Gastroesophageal sphincter (tissue), 4 donors: ENCODE results near the gene POT1. TPM values are rescaled to one million over a fixed set of nuclear protein-coding genes. Genes with fewer than 3 reads are reported as not detected.

Experiments used
- ATAC-seq: fragments of 150-250 bp; one replicate; pipeline ENCODE4 v1.9.1; 2016; ENCODE audit warnings: mild to moderate bottlenecking, moderate library complexity
- H3K27ac ChIP-seq, 4 donors: fragments of 200-600 bp; sonication (generic) in 3 of 4; 1 replicate in 3 of 4; 2 replicates in 1 of 4; pipeline ENCODE4 v1.5.1; 2016 to 2019
- H3K27me3 ChIP-seq: fragments of 200-600 bp; sonication (generic); one replicate; pipeline ENCODE4 v1.5.1; 2019
- H3K36me3 ChIP-seq, 2 donors: fragments of 200-600 bp; sonication (generic); one replicate each; pipeline ENCODE4 v1.5.1; 2019; ENCODE audit warnings: control low read depth in 1 of 2
- H3K4me1 ChIP-seq, 3 donors: fragments of 200-600 bp; sonication (generic); 1 replicate in 2 of 3; 2 replicates in 1 of 3; pipeline ENCODE4 v1.5.1; 2016 to 2019; ENCODE audit warnings: control low read depth in 2 of 3
- H3K4me3 ChIP-seq, 2 donors: fragments of 200-600 bp; sonication (generic); one replicate each; pipeline ENCODE4 v1.5.1; 2019; ENCODE audit warnings: mild to moderate bottlenecking in 1 of 2, moderate library complexity in 1 of 2
- H3K9me3 ChIP-seq, 3 donors: fragments of 200-600 bp; sonication (generic); one replicate each; pipeline ENCODE4 v1.5.1; 2017 to 2019; ENCODE audit warnings: control low read depth in 2 of 3
- EP300 ChIP-seq: sonication (generic); formaldehyde crosslinking; IDR thresholded peaks from one replicate; pipeline ENCODE4 v1.6.1; 2017; ENCODE audit warnings: antibody characterized with exemption, mild to moderate bottlenecking
- POLR2A ChIP-seq, 2 donors: fragments of 450-650 bp; IDR thresholded peaks; one replicate each; pipeline ENCODE4 v1.6.1; 2017; ENCODE audit warnings: antibody characterized with exemption in 2 of 2, mild to moderate bottlenecking in 2 of 2, moderate library complexity in 1 of 2
- POLR2AphosphoS5 ChIP-seq: sonication (generic); formaldehyde crosslinking; IDR thresholded peaks from one replicate; pipeline ENCODE4 v1.6.1; 2017; ENCODE audit warnings: antibody characterized with exemption
- WGBS, 2 donors: methylation state at CpG; one replicate each; pipeline ENCODE4 v1.1.5; 2018; ENCODE audit warnings: low coverage in 1 of 2; 5-methylcytosine and 5-hydroxymethylcytosine counted together
- total RNA-seq, 4 donors: library from RNA; depleted of rRNA; stranded (reverse); fragments of >200 nt; gene quantifications; one replicate each; pipeline ENCODE4 v1.1.0, GENCODE V29; 2016
- TF ChIP-seq, protein P1 (sequence below), 4 experiments: fragments of 200-600 bp in 2 of 4; fragments of 450-650 bp in 2 of 4; sonication (generic) in 1 of 4; IDR thresholded peaks; one replicate each; pipeline ENCODE4 v1.5.1; 2017 to 2019; ENCODE audit warnings: antibody characterized with exemption in 4 of 4, mild to moderate bottlenecking in 2 of 4, moderate library complexity in 2 of 4

POT1 gene
- total RNA-seq, 4 donors from 2014 or later, result 17.9 to 32.7 (median 25.6) TPM

DNA sequence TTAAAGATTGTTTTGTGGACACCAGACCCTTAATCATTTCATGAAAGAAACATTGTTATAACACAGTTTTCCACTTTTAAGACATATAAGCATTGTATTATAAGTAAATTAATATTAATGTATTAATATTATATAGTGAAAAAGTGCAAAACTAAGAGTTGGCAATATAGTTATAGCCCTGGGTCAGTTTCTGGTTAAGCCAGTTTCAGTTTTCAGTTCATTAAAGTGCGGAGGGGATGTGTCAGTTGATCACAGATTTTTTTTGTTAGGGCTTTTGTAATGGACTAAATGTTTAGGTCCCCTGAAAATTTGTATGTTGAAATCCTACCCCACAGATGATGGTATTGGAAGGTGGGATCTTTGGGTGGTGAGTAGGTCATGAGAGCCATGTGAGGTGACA lies 118.3 kb downstream of the POT1 start:
- Histone ChIP-seq H3K9me3 (no peaks in the 10 kb centered on the region), H3K36me3 (no peaks in the 10 kb centered on the region), H3K4me1 (no peaks in the 10 kb centered on the region), H3K27me3 (peaks cover 6% of the 10 kb centered on the region), H3K4me3 (no peak overlapping the region), H3K27ac (no peak overlapping the region)
- ATAC-seq, result no peak
- 83 to 95% methylated on average over 1 of the region's 1 CpG for WGBS, 2 donors
- TF ChIP-seq POLR2A (IDR thresholded peaks at IDR 0.05), result no peak
- no peak for TF ChIP-seq EP300
- TF ChIP-seq, protein P1, sequence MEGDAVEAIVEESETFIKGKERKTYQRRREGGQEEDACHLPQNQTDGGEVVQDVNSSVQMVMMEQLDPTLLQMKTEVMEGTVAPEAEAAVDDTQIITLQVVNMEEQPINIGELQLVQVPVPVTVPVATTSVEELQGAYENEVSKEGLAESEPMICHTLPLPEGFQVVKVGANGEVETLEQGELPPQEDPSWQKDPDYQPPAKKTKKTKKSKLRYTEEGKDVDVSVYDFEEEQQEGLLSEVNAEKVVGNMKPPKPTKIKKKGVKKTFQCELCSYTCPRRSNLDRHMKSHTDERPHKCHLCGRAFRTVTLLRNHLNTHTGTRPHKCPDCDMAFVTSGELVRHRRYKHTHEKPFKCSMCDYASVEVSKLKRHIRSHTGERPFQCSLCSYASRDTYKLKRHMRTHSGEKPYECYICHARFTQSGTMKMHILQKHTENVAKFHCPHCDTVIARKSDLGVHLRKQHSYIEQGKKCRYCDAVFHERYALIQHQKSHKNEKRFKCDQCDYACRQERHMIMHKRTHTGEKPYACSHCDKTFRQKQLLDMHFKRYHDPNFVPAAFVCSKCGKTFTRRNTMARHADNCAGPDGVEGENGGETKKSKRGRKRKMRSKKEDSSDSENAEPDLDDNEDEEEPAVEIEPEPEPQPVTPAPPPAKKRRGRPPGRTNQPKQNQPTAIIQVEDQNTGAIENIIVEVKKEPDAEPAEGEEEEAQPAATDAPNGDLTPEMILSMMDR (IDR thresholded peaks at IDR 0.05), result no peak
- TF ChIP-seq POLR2AphosphoS5, result no peak

DNA sequence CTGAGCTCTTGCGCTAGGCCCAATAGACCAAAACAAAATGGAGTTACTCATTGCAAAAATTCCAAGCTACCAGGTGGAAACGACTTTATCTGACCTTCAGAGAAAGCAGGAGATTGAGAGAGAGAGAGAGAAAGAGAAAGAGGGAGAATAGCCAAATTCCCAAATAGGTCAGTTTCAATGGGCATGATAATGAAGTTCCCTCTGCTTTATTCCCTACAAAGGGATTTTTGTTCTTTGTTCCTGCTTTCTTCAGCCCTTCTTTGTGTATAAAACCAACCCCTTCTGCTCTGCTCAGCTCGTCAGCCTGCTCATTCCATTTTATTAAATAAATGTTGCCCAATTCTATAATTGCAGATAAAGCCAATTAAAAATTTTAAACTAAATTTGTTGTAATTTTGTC lies 119.0 kb downstream of the POT1 start:
- ATAC-seq, result no peak
- peaks cover 6% of the 10 kb centered on the region for H3K27me3 ChIP-seq
- no peaks in the 10 kb centered on the region for H3K4me1 ChIP-seq
- no peak overlapping the region for H3K27ac ChIP-seq
- H3K4me3 ChIP-seq, result no peak overlapping the region
- no peaks in the 10 kb centered on the region for H3K9me3 ChIP-seq
- TF ChIP-seq, protein P1 (IDR thresholded peaks at IDR 0.05), result no peak
- TF ChIP-seq POLR2A (IDR thresholded peaks at IDR 0.05) (no peak), EP300 (no peak), POLR2AphosphoS5 (no peak)
- no peaks in the 10 kb centered on the region for H3K36me3 ChIP-seq
- 62 to 65% methylated on average over 3 of the region's 3 CpGs for WGBS, 2 donors

DNA sequence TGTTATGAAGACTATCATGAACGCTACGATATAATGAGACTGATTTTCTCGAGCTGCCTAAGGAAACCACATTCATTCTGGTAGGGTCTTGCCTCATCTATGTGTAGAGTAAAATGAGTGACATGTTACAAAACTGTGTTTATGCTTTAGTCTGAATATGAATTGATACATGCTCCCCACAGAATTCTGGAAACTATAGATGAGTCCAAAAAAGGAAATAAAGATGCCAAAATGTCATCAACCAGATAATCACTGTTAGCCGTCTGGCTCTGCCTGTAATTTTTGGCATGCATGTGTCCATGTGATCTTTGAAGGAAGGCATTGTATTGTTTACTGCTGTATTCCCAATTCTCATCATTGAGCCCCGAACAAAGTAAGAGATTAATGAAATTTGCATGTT lies 121.4 kb downstream of the POT1 start:
- WGBS, 2 donors, result 75 to 79% methylated on average over 5 of the region's 5 CpGs

DNA sequence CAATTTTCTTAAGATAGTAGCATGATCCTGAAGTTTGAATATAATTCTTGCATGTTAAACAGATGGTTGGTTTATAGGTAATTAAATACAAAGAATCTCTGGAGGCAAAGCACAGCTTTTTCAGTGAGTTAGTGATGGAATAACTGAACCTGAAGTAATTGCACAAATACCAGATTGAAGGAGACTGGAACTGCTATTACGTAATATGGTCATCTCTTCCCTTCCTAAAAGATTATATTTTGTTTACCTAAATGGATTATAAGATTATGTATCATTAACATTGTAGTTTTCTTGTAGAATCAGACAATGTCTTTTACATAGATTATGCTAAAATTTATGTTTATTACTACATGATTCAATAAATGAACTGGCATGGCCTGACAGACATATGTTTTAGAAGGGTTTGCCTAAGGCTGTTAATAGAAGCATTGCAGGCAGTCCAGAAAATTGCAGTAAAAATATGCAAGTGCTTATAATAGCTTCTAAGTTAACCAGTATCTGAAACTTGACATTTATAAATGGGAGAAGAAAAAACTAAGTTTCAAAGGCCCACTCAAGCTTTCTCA lies 128.2 kb downstream of the POT1 start:
- Histone ChIP-seq H3K27ac (no peak overlapping the region), H3K27me3 (no peaks in the 10 kb centered on the region), H3K4me1 (no peaks in the 10 kb centered on the region), H3K36me3 (no peaks in the 10 kb centered on the region), H3K9me3 (no peaks in the 10 kb centered on the region), H3K4me3 (no peak overlapping the region)
- WGBS, 2 donors, result 94 to 100% methylated on average over 1 of the region's 1 CpG
- ATAC-seq, result no peak
- no peak for TF ChIP-seq POLR2AphosphoS5
- no peak for TF ChIP-seq EP300
- TF ChIP-seq, protein P1 (IDR thresholded peaks at IDR 0.05), result no peak
- TF ChIP-seq POLR2A (IDR thresholded peaks at IDR 0.05), result no peak

More for the DNA sequence above, 121.4 kb downstream of the POT1 start:
- no peak for ATAC-seq
- H3K9me3 ChIP-seq, result no peaks in the 10 kb centered on the region
- no peaks in the 10 kb centered on the region for H3K4me1 ChIP-seq
- H3K27me3 ChIP-seq, result peaks cover 6% of the 10 kb centered on the region
- no peak overlapping the region for H3K27ac ChIP-seq
- H3K4me3 ChIP-seq, result no peak overlapping the region
- TF ChIP-seq, protein P1 (IDR thresholded peaks at IDR 0.05), result no peak
- TF ChIP-seq POLR2A (IDR thresholded peaks at IDR 0.05) (no peak), EP300 (no peak), POLR2AphosphoS5 (no peak)
- H3K36me3 ChIP-seq, result no peaks in the 10 kb centered on the region

DNA sequence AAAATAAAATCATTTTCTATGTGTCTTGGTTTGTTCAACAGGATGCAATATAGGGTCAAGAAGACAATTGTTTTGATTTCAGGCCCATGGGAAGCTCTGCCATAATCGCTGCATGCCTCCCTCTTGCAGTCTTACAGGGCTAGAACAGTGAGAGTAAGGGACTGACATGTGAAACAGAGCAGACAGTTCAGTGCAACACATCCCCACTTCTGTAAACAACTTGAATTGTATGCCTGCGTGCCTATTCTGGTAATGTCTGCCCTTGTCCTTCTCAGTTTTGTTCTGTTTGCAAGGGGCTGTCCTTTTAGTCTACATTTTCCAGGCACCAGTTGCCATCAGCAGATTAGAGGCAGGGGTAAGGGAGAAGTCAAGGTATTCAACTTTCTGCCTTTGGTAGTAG lies 129.2 kb downstream of the POT1 start:
- 31 to 38% methylated on average over 2 of the region's 2 CpGs for WGBS, 2 donors
- TF ChIP-seq EP300 (no peak), POLR2AphosphoS5 (no peak), POLR2A (IDR thresholded peaks at IDR 0.05) (no peak)
- Histone ChIP-seq H3K36me3 (no peaks in the 10 kb centered on the region), H3K9me3 (no peaks in the 10 kb centered on the region), H3K4me1 (no peaks in the 10 kb centered on the region), H3K27ac (no peak overlapping the region), H3K27me3 (no peaks in the 10 kb centered on the region), H3K4me3 (no peak overlapping the region)
- ATAC-seq, result no peak
